SK-N-MC (cell line): ENCODE data around the gene UST.

Experiments used
- EZH2 ChIP-seq: fragments of 200-600 bp; sonication (generic); IDR thresholded peaks from one replicate; pipeline ENCODE4 v1.6.1; 2017; ENCODE audit warnings: antibody characterized with exemption
- FOXP2 ChIP-seq: optimal IDR thresholded peaks from 2 replicates; pipeline ENCODE3; 2011; ENCODE audit warnings: mild to moderate bottlenecking, moderate library complexity; ENCODE audit not compliant: insufficient read depth; ENCODE audit errors: extremely low read length, control extremely low read depth
- POLR2AphosphoS5 ChIP-seq: IDR thresholded peaks from 2 replicates; pipeline ENCODE4 v1.6.1; 2012; ENCODE audit warnings: mild to moderate bottlenecking, low read depth, low read length, borderline replicate concordance

GRCh38 chr6:149055195-149055899, 308.5 kb downstream of the UST start:
- no peak for TF ChIP-seq POLR2AphosphoS5
- TF ChIP-seq EZH2 = no peak
- no peak for TF ChIP-seq FOXP2
